ENCODE results near the gene HS3ST1.

HS3ST1 gene

DNA sequence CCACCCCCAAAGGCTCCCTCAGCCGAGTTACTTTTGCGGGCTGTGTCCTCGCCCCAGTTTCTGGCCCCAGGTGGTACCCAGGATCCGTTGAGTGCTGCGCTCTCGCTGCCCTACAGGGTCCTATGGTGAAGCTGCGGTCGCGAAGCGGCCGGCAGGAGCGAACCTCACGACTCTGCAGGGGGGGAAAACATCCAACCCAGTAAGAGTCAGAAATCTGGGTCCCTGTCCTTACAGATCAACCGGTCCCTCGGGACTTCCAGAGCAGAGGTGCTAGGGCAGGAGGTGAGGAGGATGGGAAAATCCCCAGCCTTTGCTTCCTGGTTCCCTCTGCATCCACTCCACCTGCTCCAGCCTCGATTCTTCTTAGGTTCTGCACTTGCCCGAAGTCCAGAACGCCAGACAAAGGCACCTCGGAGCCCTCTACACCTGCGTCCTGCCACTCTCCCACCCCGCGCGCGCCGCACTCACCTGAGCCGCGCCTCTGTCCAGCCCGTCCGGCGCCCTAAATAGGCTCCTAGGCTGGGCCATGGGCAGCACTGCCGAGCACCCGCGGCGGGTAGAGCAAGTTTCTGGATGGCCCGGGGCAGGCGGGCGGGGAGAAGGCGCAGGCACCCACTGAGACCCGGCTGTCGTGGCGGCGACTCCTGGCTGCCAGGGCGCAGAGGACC, at the start of gene HS3ST1:
TSS of gene HS3ST1 (minus strand) at position 664 of the 668 bp plus-strand sequence. CDS start 28,889 bp downstream, outside the sequence.
- no peak for DNase-seq

DNA sequence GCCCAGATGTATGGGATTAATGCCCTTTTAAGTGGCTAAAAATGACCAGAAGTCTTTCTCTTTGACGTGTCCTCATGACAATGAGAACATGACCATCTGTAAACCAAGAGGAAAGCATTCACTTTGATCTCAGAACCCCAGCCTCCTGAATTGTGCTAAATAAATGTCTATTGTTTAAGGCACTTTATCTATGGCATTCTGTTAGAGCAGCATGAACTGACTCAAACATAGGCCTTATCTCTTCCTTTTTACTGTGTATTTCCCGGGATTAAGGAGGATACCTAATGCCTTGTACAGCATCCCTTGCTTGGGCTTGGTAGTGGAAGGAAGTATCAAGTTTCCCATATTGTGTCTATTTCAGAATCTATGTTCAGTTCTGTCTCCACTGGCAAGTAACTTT, 47.2 kb upstream of the HS3ST1 start:
- no peak for DNase-seq

- DNase-seq: no peak
Observed at GRCh38 chr4:11474146-11474545, 45.5 kb upstream of the HS3ST1 start.

GRCh38 chr4:11472535-11472934, 43.8 kb upstream of the HS3ST1 start:
- no peak for DNase-seq

GRCh38 chr4:11471618-11472017, 42.9 kb upstream of the HS3ST1 start:
- DNase-seq: peak; percentile 29

- no peak for DNase-seq
Observed at GRCh38 chr4:11471046-11471441, 42.4 kb upstream of the HS3ST1 start.

DNA sequence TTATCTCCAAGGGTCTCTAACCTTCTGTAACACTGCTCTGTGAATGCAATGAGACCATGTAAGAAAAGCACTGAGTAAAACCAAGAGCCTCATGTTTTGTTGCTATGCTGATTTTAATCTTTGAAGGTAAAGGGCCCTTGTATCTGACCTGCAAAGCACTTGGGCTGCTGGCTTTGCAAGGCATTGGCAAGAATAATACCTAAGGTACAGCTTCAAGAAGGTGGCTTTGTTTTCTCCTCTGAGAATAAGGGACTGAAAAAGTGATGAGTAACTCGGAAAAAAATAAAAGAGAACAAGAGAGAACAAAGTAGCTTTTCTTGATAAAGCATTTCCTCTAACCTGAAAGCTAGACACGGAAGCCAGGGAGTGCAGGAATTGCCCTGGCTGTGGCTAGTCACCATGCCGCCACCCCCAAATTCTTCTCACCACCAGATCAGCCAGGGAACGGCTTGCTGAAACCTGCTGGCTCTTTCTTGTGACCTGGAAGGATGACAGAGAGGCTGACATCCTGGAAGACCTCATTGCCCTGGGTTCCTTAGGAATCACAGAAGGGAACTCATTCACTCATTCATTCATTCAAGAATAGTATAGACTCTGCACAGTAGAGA, 41.8 kb upstream of the HS3ST1 start:
- DNase-seq: peak; percentile 9

- no peak for DNase-seq
Observed at GRCh38 chr4:11469650-11470437, 41.1 kb upstream of the HS3ST1 start.

DNA sequence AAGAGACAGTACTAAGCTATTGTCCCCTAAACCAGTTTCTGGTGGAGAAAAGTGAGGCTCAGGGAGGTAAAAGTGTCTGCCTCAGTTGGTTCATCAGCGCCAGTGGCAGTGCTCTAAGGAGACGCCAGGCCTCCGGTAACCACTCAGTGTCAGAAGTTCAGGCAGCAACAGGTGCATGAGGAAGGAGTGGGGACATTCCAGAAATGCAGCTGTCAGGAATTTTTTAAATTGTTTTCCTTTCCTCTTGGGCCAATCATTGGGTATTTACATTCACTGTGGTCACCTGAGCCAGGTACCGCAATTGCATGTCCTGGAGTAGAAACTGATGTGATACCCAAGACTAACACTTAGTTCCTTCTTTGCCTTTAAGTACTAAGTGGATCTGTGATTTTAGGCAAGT, 40.2 kb upstream of the HS3ST1 start:
- no peak for DNase-seq

GRCh38 chr4:11467931-11468330, 39.2 kb upstream of the HS3ST1 start:
- peak; percentile 8 for DNase-seq

GRCh38 chr4:11463707-11464106, 35.0 kb upstream of the HS3ST1 start:
- DNase-seq: no peak

GRCh38 chr4:11456401-11456800, 27.7 kb upstream of the HS3ST1 start:
- DNase-seq: no peak

DNA sequence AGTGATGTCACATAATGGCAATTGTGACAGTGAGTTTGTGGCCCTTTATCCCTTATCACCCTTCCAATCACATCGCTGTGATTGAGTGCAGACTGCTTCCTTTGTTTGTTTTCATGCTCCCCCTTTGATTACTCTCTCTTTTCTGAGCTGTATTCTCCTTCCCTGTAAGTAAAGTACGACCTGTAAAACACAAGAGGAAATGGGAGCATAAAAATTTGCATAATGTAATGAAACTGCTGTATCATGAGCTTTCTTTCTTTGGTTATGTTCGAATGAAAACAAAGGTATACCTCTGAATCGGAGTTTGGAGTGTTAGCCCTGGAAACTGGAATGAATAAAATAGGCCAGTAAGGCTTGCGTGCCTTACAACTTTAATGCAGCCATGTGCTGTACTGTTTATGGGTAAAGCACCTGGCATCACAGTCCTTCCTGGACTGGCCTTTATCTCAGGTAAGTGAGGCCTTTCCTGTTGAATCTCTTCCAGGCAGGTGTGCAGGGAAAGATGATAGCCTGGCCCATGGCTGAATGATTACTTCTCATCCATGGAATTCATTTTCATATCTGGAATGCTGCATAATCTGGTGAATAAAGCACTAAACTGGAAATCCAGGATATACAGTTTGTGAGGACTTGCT, 26.6 kb upstream of the HS3ST1 start:
- no peak for DNase-seq

DNA sequence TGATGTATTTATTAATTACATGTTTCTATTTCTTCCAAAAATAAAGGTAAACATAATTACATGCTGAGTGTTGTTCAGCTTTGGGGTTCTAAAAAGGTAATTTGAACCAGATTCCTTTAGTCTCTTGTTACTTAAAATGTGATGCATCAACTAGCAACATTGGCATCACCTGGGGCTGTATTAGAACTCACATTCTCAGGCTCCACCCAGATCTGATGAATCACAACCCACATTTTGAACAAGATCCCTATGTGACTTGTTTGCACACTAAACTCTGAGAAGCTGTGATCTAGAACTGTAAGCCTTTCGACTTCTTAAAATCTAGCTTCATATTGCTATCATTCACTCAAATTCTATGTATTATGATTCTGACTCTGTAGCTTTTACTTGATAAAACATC, 23.0 kb upstream of the HS3ST1 start:
- no peak for DNase-seq

- no peak for DNase-seq
Observed at GRCh38 chr4:11446155-11446811, 17.6 kb upstream of the HS3ST1 start.

DNA sequence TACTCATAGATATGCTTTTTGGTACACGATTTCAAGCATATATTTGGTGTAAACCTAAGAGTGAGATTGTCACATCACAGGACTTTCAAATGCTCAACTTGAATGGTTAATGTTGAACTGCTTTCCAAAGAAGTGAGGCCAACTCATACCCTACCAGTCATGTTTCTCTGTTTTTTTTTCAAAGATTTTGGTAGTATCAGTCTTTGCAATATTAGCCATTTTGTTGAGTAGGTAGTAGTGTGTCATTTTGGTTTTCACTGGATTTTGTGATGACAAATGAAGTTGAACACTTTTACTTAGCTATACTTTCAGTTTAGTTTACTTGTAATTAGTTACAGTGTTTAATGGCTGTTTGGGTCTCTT, 12.5 kb upstream of the HS3ST1 start:
- DNase-seq: no peak

- DNase-seq: no peak
Observed at GRCh38 chr4:11440481-11441193, 11.9 kb upstream of the HS3ST1 start.

DNA sequence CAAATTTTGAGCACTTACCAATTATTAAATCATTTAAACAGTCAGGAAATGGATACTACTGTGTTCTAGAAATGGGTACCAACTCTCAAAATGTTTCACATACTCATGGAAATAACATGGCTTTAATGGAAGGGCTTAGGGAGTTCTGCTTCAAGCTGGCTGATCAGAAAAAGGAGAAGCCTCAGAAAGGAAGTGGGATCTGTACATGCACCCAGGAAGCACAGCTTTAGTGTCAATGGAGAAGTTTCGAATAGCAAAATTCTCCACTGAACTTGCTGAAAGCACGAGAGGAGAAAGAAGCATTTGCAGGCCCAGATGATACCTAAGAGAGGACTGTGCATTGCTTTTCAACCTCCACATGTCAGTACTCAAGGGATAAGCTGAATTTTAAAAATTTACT, 11.1 kb upstream of the HS3ST1 start:
- no peak for DNase-seq

DNA sequence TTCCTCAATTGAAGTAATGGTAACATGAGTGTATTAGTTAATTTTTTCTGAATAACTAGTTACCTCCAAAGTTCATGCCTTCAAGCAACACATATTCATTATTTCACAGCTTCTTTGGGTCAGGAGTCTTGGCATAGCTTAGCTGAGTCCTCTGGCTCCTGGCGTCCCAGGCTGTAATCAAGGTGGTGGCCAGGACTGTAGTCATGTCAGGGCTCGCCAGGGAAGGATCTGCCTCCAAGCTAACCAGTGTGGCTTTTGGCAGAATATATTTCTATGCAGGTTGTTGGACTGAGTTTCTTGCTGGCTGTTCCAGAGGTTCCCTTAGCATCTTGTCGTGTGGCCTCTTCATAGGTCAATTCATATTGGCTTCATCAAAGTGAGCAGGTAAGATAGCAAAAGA, 10.0 kb upstream of the HS3ST1 start:
- no peak for DNase-seq

- no peak for DNase-seq
Observed at GRCh38 chr4:11436673-11437072, 8.0 kb upstream of the HS3ST1 start.

DNA sequence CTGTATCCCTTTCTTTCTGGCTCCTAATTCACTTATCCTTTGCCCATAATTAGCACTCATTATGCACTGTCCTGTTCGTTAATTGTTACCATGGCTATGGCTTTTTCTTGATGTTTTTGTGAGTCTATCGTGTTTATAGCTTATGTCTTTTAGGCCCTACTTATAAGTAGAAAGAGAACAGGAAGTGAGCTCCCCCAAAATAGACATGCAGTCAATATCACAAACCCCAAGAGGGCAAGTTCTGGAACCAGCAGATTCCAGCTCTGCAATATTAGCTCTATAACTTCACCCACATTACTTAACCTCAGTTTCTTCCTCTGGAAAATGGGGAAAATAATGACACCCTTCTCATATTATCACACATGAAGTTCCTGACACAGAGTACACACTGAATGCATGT, 7.4 kb upstream of the HS3ST1 start:
- no peak for DNase-seq

DNA sequence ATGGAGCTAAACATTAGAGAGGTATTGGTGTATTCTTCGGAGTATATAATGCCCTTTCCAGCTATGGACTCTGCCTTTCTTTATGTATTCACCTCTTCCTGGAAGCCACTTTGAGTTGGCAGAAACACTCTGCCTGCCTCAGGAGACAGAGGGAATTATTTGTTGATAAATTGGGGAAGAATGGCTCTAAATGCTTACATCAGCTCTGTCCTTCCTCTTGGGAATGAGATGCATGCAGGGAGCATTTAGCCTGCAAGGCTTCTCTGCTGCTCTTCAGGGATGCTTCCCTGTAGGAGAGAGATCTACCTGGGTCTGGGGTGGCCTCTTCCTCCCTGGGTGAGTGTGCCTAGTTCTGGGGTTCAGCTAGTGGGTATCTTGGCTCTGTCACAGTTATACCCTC, 6.9 kb upstream of the HS3ST1 start:
- no peak for DNase-seq

GRCh38 chr4:11431111-11431510, 2.4 kb upstream of the HS3ST1 start:
- DNase-seq: no peak

Data from stimulated activated CD4-positive, alpha-beta T cell treated with anti-CD3 and anti-CD28 coated beads, Interleukin-4, amount 100 ng/mL, for 1 hour (primary cell).